ENCODE data around the gene RGS10. TPM values are rescaled to one million over a fixed set of nuclear protein-coding genes. Genes with fewer than 3 reads are reported as not detected.

The RGS10 gene
- total RNA-seq, 4 donors from 2014 or later: 3.0 to 64.2 (median 12.0) TPM

DNA sequence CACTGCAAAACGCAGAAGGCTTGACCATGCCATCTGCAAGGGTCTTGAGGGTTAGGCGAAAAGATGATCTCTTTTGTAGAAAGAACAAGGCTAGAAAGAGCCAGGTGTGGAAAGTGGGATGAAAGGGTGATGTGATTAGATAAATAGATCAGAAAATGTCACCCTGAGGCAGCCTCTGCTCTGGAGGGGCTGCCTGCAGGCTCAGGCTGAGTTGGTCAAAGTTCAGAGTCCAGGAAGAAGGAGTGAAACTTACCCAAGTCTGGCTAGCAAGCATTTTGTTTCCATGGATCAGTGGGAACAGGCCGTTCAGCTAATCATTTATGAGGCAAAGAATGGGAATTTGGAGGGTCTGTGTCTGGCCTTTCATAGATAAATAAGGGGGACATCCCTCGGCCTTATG is 79.7 kb downstream of the RGS10 start:
- ATAC-seq: no peak
- in situ Hi-C loops (cut with MboI; ENCODE audit: low sequenced_read_pairs in 4 of 4): no loop called here
- no peaks in the 10 kb centered on the region for H3K9me3 ChIP-seq
- no peak for TF ChIP-seq POLR2A (IDR thresholded peaks at IDR 0.05)
- TF ChIP-seq CTCF (IDR thresholded peaks at IDR 0.05 in 4 of 5, conservative IDR thresholded peaks at IDR 0.05 in 1 of 5): no peak
- H3K4me3 ChIP-seq: no peak overlapping the region
- H3K27me3 ChIP-seq: no peaks in the 10 kb centered on the region
- no peaks in the 10 kb centered on the region for H3K4me1 ChIP-seq
- no peaks in the 10 kb centered on the region for H3K36me3 ChIP-seq
- DNase-seq: no peak
- intact Hi-C loops (cut with DNase I; ENCODE audit: low total_unique reads): no loop called here
- no peak overlapping the region for H3K27ac ChIP-seq

GRCh38 chr10:119461923-119462322 is 80.6 kb downstream of the RGS10 start:
- H3K4me1 ChIP-seq: no peaks in the 10 kb centered on the region
- H3K4me3 ChIP-seq: no peak overlapping the region
- no peaks in the 10 kb centered on the region for H3K9me3 ChIP-seq
- no peak for DNase-seq
- in situ Hi-C loops (cut with MboI; ENCODE audit: low sequenced_read_pairs in 4 of 4) (no loop called here), intact Hi-C loops (cut with DNase I; ENCODE audit: low total_unique reads) (no loop called here)
- ATAC-seq: no peak
- no peak overlapping the region for H3K27ac ChIP-seq
- TF ChIP-seq CTCF (IDR thresholded peaks at IDR 0.05 in 4 of 5, conservative IDR thresholded peaks at IDR 0.05 in 1 of 5): no peak
- no peak for TF ChIP-seq POLR2A (IDR thresholded peaks at IDR 0.05)
- no peaks in the 10 kb centered on the region for H3K36me3 ChIP-seq
- no peaks in the 10 kb centered on the region for H3K27me3 ChIP-seq

GRCh38 chr10:119461380-119461779 is 81.1 kb downstream of the RGS10 start:
- ATAC-seq (no peak), DNase-seq (no peak)
- H3K4me1 ChIP-seq: no peaks in the 10 kb centered on the region
- H3K36me3 ChIP-seq: no peaks in the 10 kb centered on the region
- TF ChIP-seq POLR2A (IDR thresholded peaks at IDR 0.05) (no peak), CTCF (IDR thresholded peaks at IDR 0.05 in 4 of 5, conservative IDR thresholded peaks at IDR 0.05 in 1 of 5) (no peak)
- no peaks in the 10 kb centered on the region for H3K27me3 ChIP-seq
- in situ Hi-C loops (cut with MboI; ENCODE audit: low sequenced_read_pairs in 4 of 4) (no loop called here), intact Hi-C loops (cut with DNase I; ENCODE audit: low total_unique reads) (no loop called here)
- no peaks in the 10 kb centered on the region for H3K9me3 ChIP-seq
- H3K4me3 ChIP-seq: no peak overlapping the region
- no peak overlapping the region for H3K27ac ChIP-seq

- intact Hi-C loops (cut with DNase I; ENCODE audit: low total_unique reads): no loop called here
- no peak for ATAC-seq
- H3K9me3 ChIP-seq: no peaks in the 10 kb centered on the region
Observed at GRCh38 chr10:119460369-119461195, 81.9 kb downstream of the RGS10 start.

More at GRCh38 chr10:119460369-119461195, 81.9 kb downstream of the RGS10 start:
- no peaks in the 10 kb centered on the region for H3K4me1 ChIP-seq
- H3K27ac ChIP-seq: no peak overlapping the region
- no peak overlapping the region for H3K4me3 ChIP-seq
- no peaks in the 10 kb centered on the region for H3K27me3 ChIP-seq
- TF ChIP-seq CTCF (IDR thresholded peaks at IDR 0.05 in 4 of 5, conservative IDR thresholded peaks at IDR 0.05 in 1 of 5): no peak
- no peak for TF ChIP-seq POLR2A (IDR thresholded peaks at IDR 0.05)
- no peak for DNase-seq
- in situ Hi-C loops (cut with MboI; ENCODE audit: low sequenced_read_pairs in 4 of 4): no loop called here
- no peaks in the 10 kb centered on the region for H3K36me3 ChIP-seq
